Peyer's patch (tissue), 4 donors: ENCODE results near the gene CYBA. TPM values are rescaled to one million over a fixed set of nuclear protein-coding genes. Genes with fewer than 3 reads are reported as not detected.

Experiments
- DNase-seq, 3 donors: peaks; one replicate each; pipeline ENCODE4 v3.0.0-alpha.2; 2017 to 2019
- H3K27ac ChIP-seq, 4 donors: fragments of 200-600 bp; sonication (generic); one replicate each; pipeline ENCODE4 v1.5.1; 2016 to 2019
- H3K27me3 ChIP-seq, 2 donors: fragments of 200-600 bp; sonication (generic); one replicate each; pipeline ENCODE4 v1.5.1; 2019
- H3K36me3 ChIP-seq, 3 donors: fragments of 200-600 bp; sonication (generic); one replicate each; pipeline ENCODE4 v1.5.1; 2016 to 2019
- H3K4me1 ChIP-seq, 4 donors: fragments of 200-600 bp; sonication (generic); one replicate each; pipeline ENCODE4 v1.5.1; 2016 to 2019
- H3K4me3 ChIP-seq, 4 donors: fragments of 200-600 bp; sonication (generic); 1 replicate in 3 of 4; 2 replicates in 1 of 4; pipeline ENCODE4 v1.5.1; 2016 to 2019; ENCODE audit warnings: mild to moderate bottlenecking in 1 of 4
- H3K9me3 ChIP-seq, 4 donors: fragments of 200-600 bp; sonication (generic); one replicate each; pipeline ENCODE4 v1.5.1; 2016 to 2019; ENCODE audit warnings: mild to moderate bottlenecking in 1 of 4
- CTCF ChIP-seq, 6 experiments: fragments of 450-650 bp in 4 of 6; fragments of 200-600 bp in 2 of 6; sonication (generic) in 1 of 6; IDR thresholded peaks; one replicate each; pipeline ENCODE4 v1.5.1; 2017 to 2019; ENCODE audit warnings: antibody characterized with exemption in 6 of 6, mild to moderate bottlenecking in 3 of 6, moderate library complexity in 1 of 6
- POLR2A ChIP-seq, 2 donors: fragments of 450-650 bp; IDR thresholded peaks; one replicate each; pipeline ENCODE4 v1.5.1; 2017; ENCODE audit warnings: antibody characterized with exemption in 2 of 2, mild to moderate bottlenecking in 2 of 2, moderate library complexity in 2 of 2
- total RNA-seq, 4 donors: library from RNA; depleted of rRNA; stranded (reverse); fragments of >200 nt; gene quantifications; one replicate each; pipeline ENCODE4 v1.1.0, GENCODE V29; 2016

Gene CYBA
- total RNA-seq, 4 donors from 2014 or later = 131 to 162 (median 141) TPM

GRCh38 chr16:88658714-88659113 is 7.9 kb upstream of the CYBA start:
- no peaks in the 10 kb centered on the region for H3K9me3 ChIP-seq
- H3K4me3 ChIP-seq = no peak overlapping the region
- no peak for DNase-seq
- H3K27me3 ChIP-seq = no peaks in the 10 kb centered on the region
- H3K36me3 ChIP-seq = peaks cover 0 to 38% (median 0%) of the 10 kb centered on the region in 3 donors
- H3K27ac ChIP-seq = no peak overlapping the region
- H3K4me1 ChIP-seq = peaks cover 0 to 23% (median under 1%) of the 10 kb centered on the region in 4 donors
- TF ChIP-seq CTCF (IDR thresholded peaks at IDR 0.05) = no peak
- TF ChIP-seq POLR2A (IDR thresholded peaks at IDR 0.05) = no peak

DNA sequence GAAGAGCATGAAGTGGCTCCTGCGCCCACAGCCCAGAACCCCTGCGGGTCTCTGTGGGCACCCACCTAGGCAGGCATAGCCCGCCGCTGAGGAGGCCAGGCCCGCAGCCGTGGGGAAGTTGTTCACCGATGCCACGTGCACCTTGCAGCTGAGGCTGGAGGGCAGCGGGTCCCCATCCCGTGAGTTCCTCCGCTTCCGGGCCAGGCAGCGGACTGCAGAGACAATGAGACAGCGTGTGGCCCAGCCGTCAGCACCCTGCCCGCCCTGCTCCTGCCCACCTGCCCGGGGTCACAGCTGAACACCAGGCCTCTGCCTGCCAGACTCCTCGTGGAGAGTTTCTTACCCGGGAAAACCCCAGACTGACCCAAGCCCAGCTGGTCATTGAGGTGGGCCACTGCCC is 6.5 kb upstream of the CYBA start:
- Histone ChIP-seq H3K36me3 (peaks cover 0 to 43% (median 0%) of the 10 kb centered on the region in 3 donors), H3K27me3 (no peaks in the 10 kb centered on the region), H3K4me1 (peaks cover 0 to 22% (median 0%) of the 10 kb centered on the region in 4 donors), H3K9me3 (no peaks in the 10 kb centered on the region), H3K27ac (no peak overlapping the region), H3K4me3 (no peak overlapping the region)
- TF ChIP-seq POLR2A (IDR thresholded peaks at IDR 0.05) (no peak), CTCF (IDR thresholded peaks at IDR 0.05) (no peak)
- DNase-seq = no peak

- H3K27ac ChIP-seq = no peak overlapping the region
- peaks cover 0 to 22% (median 4%) of the 10 kb centered on the region in 4 donors for H3K4me1 ChIP-seq
- H3K4me3 ChIP-seq = no peak overlapping the region
- no peak for DNase-seq
- peaks cover 0 to 43% (median 0%) of the 10 kb centered on the region in 3 donors for H3K36me3 ChIP-seq
- no peak for TF ChIP-seq POLR2A (IDR thresholded peaks at IDR 0.05)
- no peak for TF ChIP-seq CTCF (IDR thresholded peaks at IDR 0.05)
- no peaks in the 10 kb centered on the region for H3K27me3 ChIP-seq
- H3K9me3 ChIP-seq = no peaks in the 10 kb centered on the region
Measured at GRCh38 chr16:88656291-88656980, 5.6 kb upstream of the CYBA start.

DNA sequence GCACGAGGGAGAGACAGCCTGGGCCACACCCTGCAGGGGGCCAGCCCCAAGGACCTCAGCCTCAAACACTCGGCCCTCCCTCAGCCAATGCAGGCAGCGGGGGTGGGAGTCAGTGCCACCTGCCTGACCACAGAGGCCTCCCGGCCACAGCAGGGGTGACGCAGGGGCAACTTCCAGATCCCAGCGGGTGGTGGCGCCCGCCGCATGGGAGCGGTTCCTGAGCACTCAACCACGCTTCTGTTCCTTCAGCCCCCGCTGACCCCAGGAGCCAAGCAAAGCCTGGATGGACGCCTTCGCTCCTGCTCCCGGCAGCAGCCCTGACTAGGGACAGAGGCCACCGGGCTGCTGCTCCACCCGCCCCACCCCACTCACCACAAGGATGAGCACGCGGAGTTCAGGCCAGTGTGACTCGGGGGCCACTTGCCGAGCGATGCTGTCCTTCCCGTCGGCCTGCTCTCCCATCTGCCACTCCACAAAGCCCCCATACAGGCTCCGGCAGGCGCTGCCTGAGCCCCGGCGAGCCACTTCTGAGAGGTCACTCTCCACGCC is 5.0 kb upstream of the CYBA start:
- Histone ChIP-seq H3K4me3 (no peak overlapping the region), H3K4me1 (peaks cover 0 to 22% (median 6%) of the 10 kb centered on the region in 4 donors), H3K27ac (no peak overlapping the region), H3K36me3 (peaks cover 0 to 43% (median 0%) of the 10 kb centered on the region in 3 donors), H3K9me3 (no peaks in the 10 kb centered on the region), H3K27me3 (no peaks in the 10 kb centered on the region)
- no peak for DNase-seq
- TF ChIP-seq CTCF (IDR thresholded peaks at IDR 0.05) = no peak
- no peak for TF ChIP-seq POLR2A (IDR thresholded peaks at IDR 0.05)

DNA sequence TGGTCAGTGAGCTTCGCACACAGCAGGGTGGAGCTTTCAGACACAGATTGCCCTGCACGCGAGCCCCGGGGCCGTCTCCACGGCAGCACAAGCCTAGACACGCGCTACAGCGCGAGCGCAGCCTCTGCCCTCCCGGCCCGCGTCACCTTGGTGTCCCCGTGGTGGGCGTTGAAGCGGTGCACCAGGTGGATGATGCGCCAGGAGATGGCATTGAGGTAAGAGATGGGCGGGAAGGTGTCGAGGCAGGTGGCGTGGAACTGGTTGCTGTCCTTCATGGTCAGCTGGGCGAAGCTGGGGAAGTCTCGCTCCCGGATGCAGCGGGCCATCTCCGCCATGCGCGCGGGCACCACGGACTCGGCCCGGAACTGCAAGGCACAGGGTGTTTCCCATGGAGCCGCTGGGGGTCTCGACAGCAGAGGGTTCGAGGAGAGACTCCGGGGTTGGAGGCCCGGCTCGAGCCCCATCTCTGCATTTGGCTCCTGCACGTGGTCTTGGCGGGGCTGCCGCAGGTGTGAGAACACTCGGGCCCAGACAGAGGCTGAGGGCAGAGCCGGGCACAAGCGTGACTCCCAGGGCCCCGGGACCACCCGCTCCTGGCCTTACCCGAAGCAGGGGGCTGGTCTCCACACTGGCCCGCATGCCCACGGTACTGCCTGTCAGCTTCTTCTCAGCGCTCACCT is 4.3 kb upstream of the CYBA start:
- H3K4me3 ChIP-seq = no peak overlapping the region
- no peaks in the 10 kb centered on the region for H3K9me3 ChIP-seq
- H3K27me3 ChIP-seq = no peaks in the 10 kb centered on the region
- peaks cover 0 to 24% (median 6%) of the 10 kb centered on the region in 4 donors for H3K4me1 ChIP-seq
- TF ChIP-seq POLR2A (IDR thresholded peaks at IDR 0.05) (no peak), CTCF (IDR thresholded peaks at IDR 0.05) (no peak)
- H3K36me3 ChIP-seq = peaks cover 0 to 43% (median 0%) of the 10 kb centered on the region in 3 donors
- H3K27ac ChIP-seq = no peak overlapping the region
- DNase-seq = no peak
